A549 (cell line): ENCODE results near the gene PEX11B.
"Not testable (repeated sequence)": the region's sequence is repeated elsewhere in the genome, so short reads cannot be mapped to it uniquely, and the experiment has no call there.

Experiments
- CHD2 ChIP-seq: fragments of 150-350 bp; IDR thresholded peaks from 2 replicates; pipeline ENCODE4 v1.6.1; 2014; ENCODE audit warnings: low read length; ENCODE audit not compliant: partially characterized antibody
- CTCF ChIP-seq: fragments of >200 bp; sonication (Bioruptor Twin); formaldehyde crosslinking; IDR thresholded peaks from 3 replicates; pipeline ENCODE4 v1.5.1; 2016
- GATA3 ChIP-seq: IDR thresholded peaks from 2 replicates; pipeline ENCODE4 v1.6.1; 2012; ENCODE audit warnings: borderline replicate concordance
- HMGXB4 ChIP-seq: fragments of 250-450 bp; sonication (Bioruptor Pico); IDR thresholded peaks from 2 replicates; pipeline ENCODE4 v1.5.0; 2021; ENCODE audit warnings: mild to moderate bottlenecking, moderate library complexity, borderline replicate concordance
- JUNB ChIP-seq: fragments of >200 bp; sonication (Bioruptor Twin); formaldehyde crosslinking; IDR thresholded peaks from 2 replicates; pipeline ENCODE4 v1.6.1; 2016
- MAZ ChIP-seq: fragments of 150-350 bp; IDR thresholded peaks from 2 replicates; pipeline ENCODE4 v1.6.1; 2014; ENCODE audit warnings: antibody characterized with exemption, low read depth, low read length, borderline replicate concordance
- POLR2A ChIP-seq: IDR thresholded peaks from 2 replicates; pipeline ENCODE4 v1.6.1; 2012; ENCODE audit warnings: mild to moderate bottlenecking, low read length
- POLR2AphosphoS2 ChIP-seq: conservative IDR thresholded peaks from 2 replicates; pipeline ENCODE4 v1.6.1; 2012; ENCODE audit warnings: low read length, improper control_type of control experiment, inconsistent platforms
- RAD21 ChIP-seq, 2 experiments: fragments of >200 bp in 1 of 2; sonication (Bioruptor Twin) in 1 of 2; formaldehyde crosslinking in 1 of 2; IDR thresholded peaks in 1 of 2; conservative IDR thresholded peaks in 1 of 2; 2 replicates in 1 of 2; 3 replicates in 1 of 2; pipeline ENCODE4 v1.6.1; 2012 to 2018; ENCODE audit warnings: inconsistent platforms in 1 of 2
- RARB ChIP-seq: fragments of 250-450 bp; sonication (Bioruptor Pico); IDR thresholded peaks from 2 replicates; pipeline ENCODE4 v1.8.0; 2021; ENCODE audit warnings: mild to moderate bottlenecking, moderate library complexity
- RCOR1 ChIP-seq: fragments of 150-350 bp; IDR thresholded peaks from 2 replicates; pipeline ENCODE4 v1.6.1; 2014; ENCODE audit warnings: antibody characterized with exemption, low read length, low read depth
- REST ChIP-seq: fragments of 200-600 bp; sonication (generic); IDR thresholded peaks from 2 replicates; pipeline ENCODE4 v1.6.1; 2016; ENCODE audit warnings: antibody characterized with exemption, mild to moderate bottlenecking, moderate library complexity
- SMC3 ChIP-seq: fragments of >200 bp; sonication (Bioruptor Twin); formaldehyde crosslinking; IDR thresholded peaks from 3 replicates; pipeline ENCODE4 v1.6.1; 2018; ENCODE audit warnings: inconsistent platforms

GRCh38 chr1:145920297-145920696 is 1.8 kb upstream of the PEX11B start:
- TF ChIP-seq CTCF; RAD21 (conservative IDR thresholded peaks at IDR 0.05 in 1 of 2, IDR thresholded peaks at IDR 0.05 in 1 of 2); GATA3; POLR2AphosphoS2; RARB (CRISPR knock-in tag); SMC3; REST; CHD2; HMGXB4 (CRISPR knock-in tag); POLR2A; JUNB; RCOR1; MAZ: not testable (repeated sequence)
